GOT3 (cell line): ENCODE data around the gene FCHO1.
"Not testable (repeated sequence)": the region's sequence is repeated elsewhere in the genome, so short reads cannot be mapped to it uniquely, and the experiment has no call there.

Experiments
- DNase-seq: peaks from one replicate; lab custom pipeline; 2025; ENCODE audit warnings: mixed read lengths; lab: John Stamatoyannopoulos, UW

Gene FCHO1

DNA sequence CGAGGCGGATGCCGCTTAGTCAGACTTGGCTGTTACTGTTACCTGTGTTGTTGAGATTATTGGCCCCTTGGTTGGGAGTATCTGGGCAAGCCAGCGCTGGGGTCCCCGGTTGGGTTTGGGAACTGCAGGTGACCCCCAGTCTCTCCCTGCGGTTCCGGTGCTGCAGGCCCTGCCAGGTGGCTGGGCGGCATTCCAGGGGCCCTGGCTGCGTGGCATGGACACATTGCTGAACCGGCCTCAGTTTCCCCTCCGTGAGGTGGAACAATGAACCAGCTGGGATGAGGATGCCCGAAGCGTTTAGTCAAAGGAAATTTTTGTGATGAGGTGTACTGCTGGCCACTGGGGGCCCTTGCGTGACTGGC, 44.2 kb downstream of the FCHO1 start:
- DNase-seq, result no peak

- DNase-seq, result no peak
Measured at GRCh38 chr19:17796013-17796837, 44.9 kb downstream of the FCHO1 start.

GRCh38 chr19:17796838-17797423, 45.7 kb downstream of the FCHO1 start:
- no peak for DNase-seq

GRCh38 chr19:17797424-17798201, 46.3 kb downstream of the FCHO1 start:
- no peak for DNase-seq

DNA sequence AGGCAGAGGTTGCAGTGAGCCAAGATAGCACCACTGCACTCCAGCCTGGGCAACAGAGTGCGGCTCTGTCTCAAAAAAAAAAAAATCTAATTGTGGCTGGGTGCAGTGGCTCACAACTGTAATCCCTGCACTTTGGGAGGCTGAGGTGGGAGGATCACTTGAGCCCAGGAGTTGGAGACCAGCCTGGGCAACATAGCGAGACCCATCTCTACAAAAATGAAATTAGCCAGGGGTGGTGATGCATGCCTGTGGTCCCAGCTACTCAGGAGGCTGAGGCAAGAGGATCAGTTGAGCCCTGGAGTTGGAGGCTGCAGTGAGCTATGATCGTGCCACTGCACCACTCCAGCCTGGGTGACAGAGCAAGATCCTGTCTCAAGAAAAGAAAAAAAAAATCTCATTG, 47.3 kb downstream of the FCHO1 start:
- DNase-seq, result not testable (repeated sequence)

- DNase-seq, result no peak
Measured at GRCh38 chr19:17802137-17802858, 51.0 kb downstream of the FCHO1 start.

GRCh38 chr19:17803264-17803896, 52.1 kb downstream of the FCHO1 start:
- no peak for DNase-seq

DNA sequence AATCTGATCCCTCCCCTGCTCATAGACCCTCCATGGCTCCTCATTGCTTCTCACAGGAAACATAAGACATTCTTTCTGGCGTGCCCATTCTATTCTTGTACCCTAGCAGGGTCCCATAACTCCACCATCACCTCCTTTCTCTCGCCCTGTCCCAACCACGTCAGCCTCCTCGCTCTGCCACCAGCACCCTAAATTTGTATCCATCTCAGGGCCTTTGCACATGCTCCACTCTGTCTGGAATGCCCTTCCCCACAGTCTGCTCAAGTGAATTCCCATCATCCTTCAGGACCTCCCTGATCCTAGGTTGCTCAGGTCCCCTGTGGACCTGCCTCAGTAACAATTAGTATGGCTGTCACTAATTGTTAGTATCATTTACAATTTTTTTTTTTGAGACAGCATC, 54.1 kb downstream of the FCHO1 start:
- no peak for DNase-seq

- DNase-seq, result no peak
Measured at GRCh38 chr19:17806945-17807344, 55.7 kb downstream of the FCHO1 start.

DNA sequence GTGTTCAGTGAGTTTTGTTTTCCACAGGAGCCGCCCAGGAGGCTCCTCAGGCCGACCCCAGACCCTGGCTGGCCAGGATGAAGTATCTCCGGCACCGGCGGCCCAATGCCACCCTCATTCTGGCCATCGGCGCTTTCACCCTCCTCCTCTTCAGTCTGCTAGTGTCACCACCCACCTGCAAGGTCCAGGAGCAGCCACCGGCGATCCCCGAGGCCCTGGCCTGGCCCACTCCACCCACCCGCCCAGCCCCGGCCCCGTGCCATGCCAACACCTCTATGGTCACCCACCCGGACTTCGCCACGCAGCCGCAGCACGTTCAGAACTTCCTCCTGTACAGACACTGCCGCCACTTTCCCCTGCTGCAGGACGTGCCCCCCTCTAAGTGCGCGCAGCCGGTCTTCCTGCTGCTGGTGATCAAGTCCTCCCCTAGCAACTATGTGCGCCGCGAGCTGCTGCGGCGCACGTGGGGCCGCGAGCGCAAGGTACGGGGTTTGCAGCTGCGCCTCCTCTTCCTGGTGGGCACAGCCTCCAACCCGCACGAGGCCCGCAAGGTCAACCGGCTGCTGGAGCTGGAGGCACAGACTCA, 56.5 kb downstream of the FCHO1 start:
- no peak for DNase-seq

DNA sequence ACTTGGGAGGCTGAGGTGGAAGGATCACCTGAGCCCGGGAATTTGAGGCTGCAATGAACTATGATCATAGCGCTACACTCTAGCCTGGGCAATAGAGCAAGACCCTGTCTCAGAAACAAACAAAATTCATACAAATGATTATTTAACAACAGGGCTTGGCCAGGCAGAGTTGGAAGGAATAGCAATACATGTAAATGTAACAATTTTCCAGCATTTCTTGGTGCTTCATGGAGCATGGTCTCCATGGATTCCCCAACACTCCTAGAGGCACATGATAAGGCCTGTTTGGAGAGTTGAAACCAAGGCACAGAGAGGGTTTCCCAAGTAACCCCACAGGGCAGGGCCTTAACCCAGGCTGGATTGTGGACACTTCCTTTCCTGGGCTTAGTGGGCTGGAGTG, 59.8 kb downstream of the FCHO1 start:
- no peak for DNase-seq

DNA sequence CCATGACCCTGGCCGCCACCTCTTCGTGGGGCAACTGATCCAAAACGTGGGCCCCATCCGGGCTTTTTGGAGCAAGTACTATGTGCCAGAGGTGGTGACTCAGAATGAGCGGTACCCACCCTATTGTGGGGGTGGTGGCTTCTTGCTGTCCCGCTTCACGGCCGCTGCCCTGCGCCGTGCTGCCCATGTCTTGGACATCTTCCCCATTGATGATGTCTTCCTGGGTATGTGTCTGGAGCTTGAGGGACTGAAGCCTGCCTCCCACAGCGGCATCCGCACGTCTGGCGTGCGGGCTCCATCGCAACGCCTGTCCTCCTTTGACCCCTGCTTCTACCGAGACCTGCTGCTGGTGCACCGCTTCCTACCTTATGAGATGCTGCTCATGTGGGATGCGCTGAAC, 60.4 kb downstream of the FCHO1 start:
- DNase-seq, result no peak

- DNase-seq, result no peak
Measured at GRCh38 chr19:17812099-17812498, 60.8 kb downstream of the FCHO1 start.

DNA sequence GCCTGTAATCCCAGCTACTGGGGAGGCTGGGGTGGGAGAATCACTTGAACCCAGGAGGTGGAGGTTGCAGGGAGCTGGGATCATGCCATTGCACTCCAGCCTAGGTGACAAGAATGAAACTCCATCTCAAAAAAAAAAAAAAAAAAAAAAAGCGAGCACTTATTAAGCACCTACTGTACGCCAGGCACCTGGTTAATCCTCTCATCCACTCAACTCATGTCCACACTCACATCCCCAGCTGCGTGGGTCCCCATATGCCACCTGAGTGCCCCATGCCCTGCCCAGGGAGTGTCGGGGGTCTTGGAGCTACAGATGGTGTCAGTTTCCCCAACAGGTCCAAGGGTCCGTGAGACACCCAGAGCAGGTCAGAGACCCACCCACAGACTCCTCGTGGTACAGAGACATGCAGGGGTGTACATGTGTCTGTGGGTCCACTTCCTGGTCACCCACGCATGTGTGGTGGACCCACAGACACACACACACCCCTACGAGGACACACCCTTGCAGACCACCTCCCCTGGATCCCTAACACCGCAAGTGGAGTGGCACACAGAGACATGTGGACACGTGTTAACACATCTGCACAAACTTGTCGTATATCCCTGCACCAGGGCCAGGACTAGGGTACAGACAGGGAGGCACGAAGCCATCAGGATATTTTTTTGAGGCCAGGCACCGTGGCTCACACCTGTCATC, 66.5 kb downstream of the FCHO1 start:
- no peak for DNase-seq

DNA sequence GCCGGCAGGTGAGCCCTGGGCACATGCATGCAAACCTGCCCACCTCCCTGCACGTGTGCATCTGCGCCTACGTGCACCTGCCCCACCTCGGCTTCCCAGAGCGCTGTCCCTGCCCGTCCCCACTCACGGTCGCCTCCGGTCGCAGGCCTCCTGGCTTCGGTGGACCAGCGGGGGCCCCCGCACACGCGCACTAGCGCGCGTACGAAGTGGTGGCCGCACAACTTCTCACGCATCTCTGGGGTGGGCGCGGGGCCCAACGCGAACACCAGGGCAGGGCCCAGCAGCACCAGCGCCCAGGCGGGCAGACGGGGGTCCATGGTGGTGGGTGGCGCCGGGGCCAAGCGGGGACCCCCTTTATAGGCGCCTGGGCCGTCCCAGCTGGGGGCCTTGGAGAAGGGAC, 69.9 kb downstream of the FCHO1 start, which contains the start of gene INSL3:
INSL3 (minus strand) TSS at position 330 of the 400 bp plus-strand sequence; CDS start at position 317, 13 bp downstream.
- DNase-seq, result no peak

DNA sequence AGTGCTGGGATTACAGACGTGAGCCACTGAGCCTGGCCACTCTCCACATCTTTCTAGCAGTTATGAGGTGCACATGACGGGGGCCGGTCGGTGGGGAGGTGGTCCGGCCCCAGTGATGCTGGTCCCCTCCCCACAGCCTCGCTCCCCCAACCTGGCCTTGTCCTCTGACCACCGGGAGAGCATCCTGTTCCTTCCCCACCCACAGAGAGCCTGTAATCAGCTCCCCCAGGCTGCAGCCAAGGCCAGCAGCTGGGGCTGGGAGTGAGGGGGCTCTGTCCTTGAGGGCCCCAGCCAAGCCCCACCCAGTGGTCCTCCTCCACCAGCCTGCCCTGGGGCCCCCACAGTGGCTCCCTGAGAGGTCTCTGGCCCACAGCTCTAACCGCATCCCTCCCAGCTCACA, 73.1 kb downstream of the FCHO1 start:
- no peak for DNase-seq

DNA sequence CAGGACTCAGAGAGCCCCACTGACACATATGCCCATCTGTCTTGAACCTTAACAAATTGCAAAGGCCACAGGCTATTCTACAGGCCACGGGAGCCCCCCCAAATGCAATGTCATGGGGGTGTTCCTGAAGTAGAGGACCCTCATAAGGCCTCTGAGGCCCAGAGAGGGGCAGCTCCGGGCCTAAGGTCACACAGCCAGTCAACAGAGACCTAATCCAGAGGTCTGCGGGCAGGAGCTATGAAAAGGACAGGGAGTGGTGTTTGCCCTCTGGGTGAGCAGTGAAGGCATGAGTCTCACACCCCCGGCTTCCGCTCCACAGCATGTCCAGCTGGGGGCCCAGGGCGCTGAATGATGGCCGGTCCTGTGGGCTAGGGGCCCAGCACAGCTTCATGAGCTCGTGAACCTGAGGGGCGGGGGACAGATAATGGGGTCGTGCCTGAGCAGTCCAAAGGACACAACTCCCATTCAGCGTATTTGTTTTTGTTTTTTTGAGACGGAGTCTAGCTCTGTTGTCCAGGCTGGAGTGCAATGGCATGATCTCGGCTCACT, 75.3 kb downstream of the FCHO1 start:
- no peak for DNase-seq

GRCh38 chr19:17829855-17830566, 78.7 kb downstream of the FCHO1 start:
- DNase-seq, result no peak

DNA sequence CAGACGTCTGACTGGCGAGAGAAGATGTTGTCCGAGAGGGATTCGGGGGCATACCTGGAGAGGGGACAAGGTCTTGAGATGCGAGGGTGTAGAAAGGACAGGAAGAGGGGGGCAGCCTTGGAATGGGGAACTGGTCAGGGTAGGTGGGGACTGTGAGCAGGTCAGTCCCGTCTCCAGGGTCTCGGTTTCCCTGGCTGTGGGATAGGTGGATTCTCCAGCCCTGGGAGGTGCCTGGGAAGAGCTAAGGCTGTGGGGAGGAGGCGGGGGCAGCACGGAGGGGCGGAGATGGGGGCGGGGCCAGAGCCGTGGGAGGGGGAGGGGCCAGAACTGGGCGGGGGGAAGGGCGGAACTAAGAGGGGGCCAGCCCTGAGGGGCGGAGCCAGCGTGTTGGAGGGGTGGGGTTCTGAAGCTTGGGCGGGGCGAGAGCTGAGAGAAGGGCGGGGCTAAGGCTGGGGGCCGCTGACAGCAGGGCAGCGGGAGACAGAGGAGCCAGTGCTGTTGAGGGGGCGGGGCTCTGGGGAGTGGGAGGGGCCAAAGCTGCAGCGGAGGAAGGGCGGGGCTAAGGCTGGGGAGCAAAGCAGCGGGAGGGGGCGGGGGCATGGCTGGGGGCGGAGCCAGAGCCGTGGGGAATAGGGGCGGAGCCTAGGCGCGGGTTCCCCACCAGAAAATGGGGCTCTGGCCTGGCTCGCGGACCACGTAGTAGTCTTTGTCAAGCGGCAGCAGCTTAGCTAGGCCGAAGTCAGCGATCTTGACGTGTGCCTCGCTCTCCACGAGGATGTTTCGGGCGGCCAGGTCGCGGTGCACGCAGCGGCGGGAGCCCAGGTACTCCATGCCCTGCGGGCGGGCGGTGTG, 79.5 kb downstream of the FCHO1 start:
- no peak for DNase-seq
